ENCODE results near the gene CACHD1. TPM values are rescaled to one million over a fixed set of nuclear protein-coding genes. Genes with fewer than 3 reads are reported as not detected.

The CACHD1 gene
- total RNA-seq, 3 donors from 2014 or later (not counting 1 experiment from before 2014, with no cell fraction given) = not detected

- no peaks in the 10 kb centered on the region for H3K36me3 ChIP-seq (ENCODE audit: control insufficient read depth, insufficient read depth, low read length)
- Mint-ChIP-seq H3K27ac (no peak overlapping the region), H3K4me1 (no peaks in the 10 kb centered on the region), H3K9me3 (no peaks in the 10 kb centered on the region), H3K27me3 (ENCODE audit: low read depth in 2 of 2) (peaks cover 18 to 22% of the 10 kb centered on the region in 2 donors), H3K36me3 (no peaks in the 10 kb centered on the region), H3K4me3 (no peak overlapping the region)
- H3K9me3 ChIP-seq (ENCODE audit: control insufficient read depth, insufficient read depth, low read length) = no peaks in the 10 kb centered on the region
- no peak overlapping the region for H3K4me3 ChIP-seq (ENCODE audit: low read length)
- H3K27ac ChIP-seq (ENCODE audit: low read length) = no peak overlapping the region
- intact Hi-C loops (cut with micrococcal nuclease) = no loop called here
- no peak for TF ChIP-seq CTCF (IDR thresholded peaks at IDR 0.05)
- H3K27me3 ChIP-seq (ENCODE audit: control insufficient read depth, insufficient read depth, low read length) = no peaks in the 10 kb centered on the region
- H3K4me1 ChIP-seq (ENCODE audit: control insufficient read depth, insufficient read depth, low read length) = no peaks in the 10 kb centered on the region
- ATAC-seq (no peak), DNase-seq (no peak)
- 96% methylated on average over 7 of the region's 7 CpGs for whole genome bisulfite sequencing (ENCODE audit: insufficient coverage)
These were observed 13.9 kb downstream of the CACHD1 start for GRCh38 chr1:64483731-64484414.

- Mint-ChIP-seq H3K9me3 (no peaks in the 10 kb centered on the region), H3K36me3 (no peaks in the 10 kb centered on the region), H3K4me3 (no peak overlapping the region), H3K27ac (no peak overlapping the region), H3K27me3 (ENCODE audit: low read depth in 2 of 2) (peaks cover 18 to 19% of the 10 kb centered on the region in 2 donors), H3K4me1 (no peaks in the 10 kb centered on the region)
- Histone ChIP-seq H3K4me1 (ENCODE audit: control insufficient read depth, insufficient read depth, low read length) (no peaks in the 10 kb centered on the region), H3K27ac (ENCODE audit: low read length) (no peak overlapping the region), H3K27me3 (ENCODE audit: control insufficient read depth, insufficient read depth, low read length) (no peaks in the 10 kb centered on the region), H3K4me3 (ENCODE audit: low read length) (no peak overlapping the region), H3K9me3 (ENCODE audit: control insufficient read depth, insufficient read depth, low read length) (no peaks in the 10 kb centered on the region), H3K36me3 (ENCODE audit: control insufficient read depth, insufficient read depth, low read length) (no peaks in the 10 kb centered on the region)
- TF ChIP-seq CTCF (IDR thresholded peaks at IDR 0.05) = no peak
- no peak for ATAC-seq
- intact Hi-C loops (cut with micrococcal nuclease) = no loop called here
- DNase-seq = no peak
- WGBS (ENCODE audit: insufficient coverage) = 88% methylated on average over 1 of the region's 3 CpGs
These were observed 14.7 kb downstream of the CACHD1 start for GRCh38 chr1:64484651-64485050.

- H3K4me1 Mint-ChIP-seq = no peaks in the 10 kb centered on the region
- ATAC-seq (no peak), DNase-seq (no peak)
- no peak overlapping the region for H3K4me3 Mint-ChIP-seq
- no peaks in the 10 kb centered on the region for H3K9me3 ChIP-seq (ENCODE audit: control insufficient read depth, insufficient read depth, low read length)
- H3K4me1 ChIP-seq (ENCODE audit: control insufficient read depth, insufficient read depth, low read length) = no peaks in the 10 kb centered on the region
- TF ChIP-seq CTCF (IDR thresholded peaks at IDR 0.05) = no peak
- H3K36me3 Mint-ChIP-seq = no peaks in the 10 kb centered on the region
- H3K9me3 Mint-ChIP-seq = no peaks in the 10 kb centered on the region
- no peak overlapping the region for H3K27ac Mint-ChIP-seq
- intact Hi-C loops (cut with micrococcal nuclease) = no loop called here
- H3K27ac ChIP-seq (ENCODE audit: low read length) = no peak overlapping the region
- peaks cover 14 to 18% of the 10 kb centered on the region in 2 donors for H3K27me3 Mint-ChIP-seq (ENCODE audit: low read depth in 2 of 2)
- H3K27me3 ChIP-seq (ENCODE audit: control insufficient read depth, insufficient read depth, low read length) = no peaks in the 10 kb centered on the region
- no peaks in the 10 kb centered on the region for H3K36me3 ChIP-seq (ENCODE audit: control insufficient read depth, insufficient read depth, low read length)
- no peak overlapping the region for H3K4me3 ChIP-seq (ENCODE audit: low read length)
- WGBS (ENCODE audit: insufficient coverage) = 80% methylated on average over 4 of the region's 7 CpGs
These were observed 16.3 kb downstream of the CACHD1 start for GRCh38 chr1:64486193-64486592.

DNA sequence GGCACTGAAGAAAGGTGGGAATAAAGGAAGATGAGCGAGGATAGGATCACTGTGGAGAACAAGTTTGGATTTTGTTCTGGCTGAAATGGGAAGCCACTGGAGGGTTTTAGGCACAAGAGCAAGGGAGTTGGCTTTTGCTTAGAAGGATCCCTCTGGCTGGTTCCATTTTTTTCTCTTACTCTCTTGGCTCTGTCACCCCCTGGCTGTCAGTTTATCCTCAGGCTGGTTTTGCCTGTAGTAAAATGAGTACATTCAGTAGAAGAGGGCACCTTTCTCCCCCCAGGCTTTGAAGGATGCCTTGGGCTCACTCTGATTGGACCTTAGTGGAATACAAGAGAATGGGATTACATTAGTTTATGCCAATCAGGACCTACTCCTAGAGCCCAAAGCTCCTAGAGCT lies 17.1 kb downstream of the CACHD1 start:
- intact Hi-C loops (cut with micrococcal nuclease) = no loop called here

More for the DNA sequence above, 17.1 kb downstream of the CACHD1 start:
- ATAC-seq (no peak), DNase-seq (no peak)
- H3K27me3 Mint-ChIP-seq (ENCODE audit: low read depth in 2 of 2) = peaks cover 12 to 18% of the 10 kb centered on the region in 2 donors
- no peak overlapping the region for H3K4me3 Mint-ChIP-seq
- no peaks in the 10 kb centered on the region for H3K36me3 ChIP-seq (ENCODE audit: control insufficient read depth, insufficient read depth, low read length)
- no peaks in the 10 kb centered on the region for H3K4me1 ChIP-seq (ENCODE audit: control insufficient read depth, insufficient read depth, low read length)
- H3K27me3 ChIP-seq (ENCODE audit: control insufficient read depth, insufficient read depth, low read length) = no peaks in the 10 kb centered on the region
- no peaks in the 10 kb centered on the region for H3K36me3 Mint-ChIP-seq
- 96% methylated on average over 1 of the region's 1 CpG for WGBS (ENCODE audit: insufficient coverage)
- H3K9me3 ChIP-seq (ENCODE audit: control insufficient read depth, insufficient read depth, low read length) = no peaks in the 10 kb centered on the region
- no peak overlapping the region for H3K27ac Mint-ChIP-seq
- H3K9me3 Mint-ChIP-seq = no peaks in the 10 kb centered on the region
- no peak overlapping the region for H3K27ac ChIP-seq (ENCODE audit: low read length)
- no peak for TF ChIP-seq CTCF (IDR thresholded peaks at IDR 0.05)
- no peaks in the 10 kb centered on the region for H3K4me1 Mint-ChIP-seq
- no peak overlapping the region for H3K4me3 ChIP-seq (ENCODE audit: low read length)

Data from natural killer cell (primary cell).